Stimulated activated CD8-positive, alpha-beta memory T cell treated with anti-CD3 and anti-CD28 coated beads, Interleukin-2, amount 100 ng/mL, for 48 hours (primary cell): ENCODE results near the gene CD300LB.
A peak's percentile ranks its signal among the peaks of the same experiment; 100 is the strongest.

Experiments
- DNase-seq, 2 donors: peaks; one replicate each; pipeline ENCODE4 v3.0.0-alpha.2; 2020; ENCODE audit warnings: low read depth in 2 of 2

CD300LB gene

GRCh38 chr17:74549343-74549742 lies 18.1 kb upstream of the CD300LB start:
- no peak for DNase-seq

- DNase-seq = peak in 1 of 2 donors; percentile 10
Observed at GRCh38 chr17:74547736-74548135, 16.5 kb upstream of the CD300LB start.

DNA sequence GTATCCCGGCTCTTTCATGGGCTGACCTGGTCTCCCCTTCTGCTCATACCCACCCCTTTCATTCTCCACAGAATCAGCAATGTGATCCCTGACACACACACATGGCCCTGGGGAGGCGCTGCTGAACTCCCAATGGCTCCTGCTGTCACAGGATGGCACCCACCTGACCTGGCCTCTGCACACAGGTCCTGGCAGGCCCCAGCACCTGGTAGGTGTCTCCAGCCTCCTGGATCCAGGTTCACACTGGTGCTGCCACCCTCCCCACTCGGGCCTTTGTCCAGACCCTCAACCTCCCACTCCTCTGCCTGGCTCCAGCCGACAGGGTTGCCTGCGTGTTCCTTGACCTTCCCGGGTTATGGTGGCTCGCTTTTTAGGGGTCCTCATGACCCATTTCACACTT lies 16.0 kb upstream of the CD300LB start:
- DNase-seq = no peak

- no peak for DNase-seq
Observed at GRCh38 chr17:74546586-74546985, 15.3 kb upstream of the CD300LB start.

DNA sequence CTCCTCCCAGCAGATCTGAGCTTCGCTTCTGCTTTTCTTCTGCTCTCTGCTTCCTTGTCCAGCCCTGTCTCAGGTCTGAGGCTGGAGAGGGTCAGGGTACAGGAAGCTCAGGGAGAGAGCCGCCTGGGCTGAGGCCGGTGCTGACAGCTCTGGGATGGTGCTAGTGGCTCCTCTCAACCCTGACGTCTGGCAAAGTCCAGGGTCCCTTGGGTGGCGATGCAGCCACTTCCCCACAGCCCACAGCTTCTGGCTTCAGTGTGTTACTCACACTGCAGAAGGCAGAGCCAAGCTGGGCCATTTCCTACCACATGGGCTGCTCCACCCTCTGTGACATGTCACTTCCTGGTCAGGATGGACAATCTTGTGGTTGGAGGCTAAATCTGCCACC lies 14.6 kb upstream of the CD300LB start, which contains the start of gene CD300C:
Gene CD300C, minus strand, starts transcription at position 273 of the 388 bp plus-strand sequence. CDS start 333 bp downstream, outside the sequence.
- DNase-seq = no peak

GRCh38 chr17:74544991-74545842 lies 13.9 kb upstream of the CD300LB start:
- DNase-seq = no peak

- no peak for DNase-seq
Observed at GRCh38 chr17:74543891-74544760, 12.9 kb upstream of the CD300LB start.

DNA sequence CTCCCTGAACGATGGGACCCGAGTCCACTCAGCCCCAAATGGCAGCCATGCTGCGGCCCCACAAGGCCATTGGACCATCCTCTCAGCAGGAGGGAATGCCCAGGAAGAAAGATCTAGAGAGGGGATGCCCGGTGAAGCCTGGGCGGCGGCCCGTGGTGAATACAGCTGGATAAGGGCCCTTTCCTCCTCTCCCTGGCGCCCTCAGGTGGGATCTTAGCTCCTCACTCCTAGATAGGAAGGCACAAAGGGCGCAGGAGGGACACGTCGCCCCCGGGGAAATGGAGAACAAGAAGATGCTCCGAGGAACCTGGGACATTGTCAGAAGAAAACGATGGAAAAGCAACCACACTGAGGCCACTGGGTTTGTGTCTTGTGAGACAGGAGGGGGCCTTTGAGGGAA lies 12.1 kb upstream of the CD300LB start:
- DNase-seq = no peak

DNA sequence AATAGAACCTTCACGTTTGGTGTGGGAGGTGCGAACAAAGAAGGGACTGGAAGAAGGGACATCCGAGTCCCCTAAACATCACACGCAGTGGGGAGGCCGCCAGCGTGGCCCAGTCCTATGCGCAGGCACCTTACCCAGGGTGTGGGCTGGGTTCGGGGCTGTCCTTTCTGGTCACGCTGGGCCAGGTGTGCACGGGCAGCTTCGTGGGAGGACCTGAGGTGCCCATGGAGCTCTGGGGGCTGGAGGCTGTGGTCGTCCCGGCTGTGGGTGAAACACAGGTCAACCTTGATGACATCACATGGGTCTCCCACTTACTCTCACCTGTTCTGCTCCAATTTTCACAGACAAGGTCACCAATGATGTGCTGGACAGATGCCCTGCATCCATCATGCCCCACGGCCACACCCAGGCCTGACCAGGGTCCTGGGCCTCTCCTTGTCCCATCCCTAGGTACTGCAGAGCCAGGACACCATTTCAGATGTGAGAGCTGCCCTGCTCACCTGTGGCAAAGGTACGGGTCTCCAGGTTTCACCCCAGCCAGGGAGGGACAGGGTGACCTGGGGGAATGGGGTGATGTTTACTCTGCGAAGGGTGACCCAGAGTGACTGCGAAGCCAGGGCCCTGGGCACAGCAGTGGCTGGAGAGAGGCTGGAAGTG lies 11.6 kb upstream of the CD300LB start:
- no peak for DNase-seq

DNA sequence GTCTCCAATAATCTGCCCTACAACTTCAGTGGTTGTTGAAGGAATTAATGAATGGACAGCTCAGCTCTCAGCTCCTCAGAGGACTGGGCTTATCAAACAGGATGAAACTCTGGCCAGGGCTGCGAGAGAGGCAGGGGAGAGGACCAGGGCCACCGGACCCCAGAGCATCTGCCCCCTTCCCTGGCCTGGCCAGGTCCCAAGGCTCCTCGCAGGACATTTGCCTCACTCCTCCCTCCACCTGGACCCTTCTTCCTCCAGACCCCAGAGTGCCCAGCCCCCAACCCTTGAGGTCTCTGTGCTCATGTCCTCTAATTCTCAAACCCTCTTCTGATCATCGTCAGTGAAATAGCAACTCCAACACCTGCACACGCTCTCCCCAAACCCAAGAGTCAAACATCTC lies 10.9 kb upstream of the CD300LB start:
- no peak for DNase-seq

- no peak for DNase-seq
Observed at GRCh38 chr17:74541176-74542111, 10.2 kb upstream of the CD300LB start.

GRCh38 chr17:74539281-74539820 lies 8.1 kb upstream of the CD300LB start:
- DNase-seq = no peak

GRCh38 chr17:74536890-74537289 lies 5.6 kb upstream of the CD300LB start:
- no peak for DNase-seq

DNA sequence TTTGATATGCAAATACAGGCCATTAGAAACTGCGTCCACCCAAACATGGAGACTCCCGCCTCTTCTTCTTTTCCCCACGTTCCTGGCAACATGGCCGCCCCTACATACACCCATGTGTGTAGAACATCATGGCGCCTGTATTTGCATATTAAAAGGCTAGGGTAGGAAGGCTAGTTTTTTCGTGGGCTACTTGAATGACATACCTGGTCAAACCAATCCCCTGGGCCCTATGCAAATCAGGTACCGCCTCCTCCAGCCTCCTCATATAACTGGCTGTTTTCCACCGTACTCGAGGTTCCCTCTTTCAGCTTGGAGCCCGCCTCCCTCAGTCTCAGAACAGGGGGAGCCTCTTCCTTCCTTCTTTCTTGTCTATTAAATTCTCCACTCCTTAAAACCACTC lies 840 bp upstream of the CD300LB start:
- no peak for DNase-seq

GRCh38 chr17:74530831-74531150 lies 484 bp downstream of the CD300LB start:
- DNase-seq = no peak

GRCh38 chr17:74529243-74529642 lies 2.0 kb downstream of the CD300LB start:
- no peak for DNase-seq

DNA sequence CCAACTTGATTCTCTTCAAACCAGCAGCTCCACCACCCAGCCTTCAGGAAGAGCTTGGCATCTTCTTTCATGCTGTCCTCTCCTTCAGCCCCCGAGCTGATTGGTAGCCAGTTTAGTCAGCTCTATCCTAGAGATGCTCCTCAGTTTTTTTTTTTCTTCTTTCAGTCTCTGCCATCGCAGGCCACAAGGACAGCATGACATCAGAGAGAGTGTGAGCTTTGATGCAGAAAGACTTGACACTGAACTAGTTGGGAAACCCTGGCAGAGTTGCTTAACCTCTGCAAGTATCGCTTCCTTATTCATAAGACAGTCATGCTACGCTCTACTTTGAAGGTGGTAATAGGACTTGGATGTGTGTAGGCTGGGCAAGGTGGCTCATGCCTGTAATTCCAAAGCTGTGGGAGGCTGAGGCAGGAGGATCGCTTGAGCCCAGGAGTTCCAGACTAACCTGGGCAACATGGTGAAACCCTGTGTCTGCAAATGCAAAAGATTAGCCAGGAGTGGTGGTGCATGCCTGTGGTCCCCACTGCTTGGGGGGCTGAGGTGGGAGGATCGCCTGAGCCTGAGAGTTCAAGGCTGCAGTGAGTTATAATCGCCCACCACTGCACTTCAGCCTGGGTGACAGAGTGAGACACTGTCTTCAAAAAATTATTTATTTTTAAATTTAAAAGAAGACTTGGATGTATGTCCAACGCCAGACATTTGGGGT lies 2.6 kb downstream of the CD300LB start:
- no peak for DNase-seq

DNA sequence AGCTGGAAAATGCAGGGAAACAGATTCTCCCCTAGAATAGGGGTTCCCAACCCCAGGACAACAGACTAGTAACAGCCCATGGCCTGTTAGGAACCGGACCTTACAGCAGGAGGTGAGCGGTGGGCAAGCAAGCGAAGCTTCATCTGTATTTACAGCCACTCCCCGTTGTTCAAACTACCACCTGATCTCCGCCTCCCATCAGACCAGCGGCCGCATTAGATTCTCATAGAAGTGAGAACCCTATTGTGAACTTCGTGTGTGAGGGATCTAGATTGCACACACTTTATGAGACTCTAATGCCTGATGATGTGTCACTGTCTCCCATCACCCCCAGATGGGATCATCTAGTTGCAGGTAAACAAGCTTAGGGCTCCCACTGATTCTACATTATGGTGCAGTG lies 3.5 kb downstream of the CD300LB start:
- no peak for DNase-seq

- no peak for DNase-seq
Observed at GRCh38 chr17:74527081-74527480, 4.2 kb downstream of the CD300LB start.

DNA sequence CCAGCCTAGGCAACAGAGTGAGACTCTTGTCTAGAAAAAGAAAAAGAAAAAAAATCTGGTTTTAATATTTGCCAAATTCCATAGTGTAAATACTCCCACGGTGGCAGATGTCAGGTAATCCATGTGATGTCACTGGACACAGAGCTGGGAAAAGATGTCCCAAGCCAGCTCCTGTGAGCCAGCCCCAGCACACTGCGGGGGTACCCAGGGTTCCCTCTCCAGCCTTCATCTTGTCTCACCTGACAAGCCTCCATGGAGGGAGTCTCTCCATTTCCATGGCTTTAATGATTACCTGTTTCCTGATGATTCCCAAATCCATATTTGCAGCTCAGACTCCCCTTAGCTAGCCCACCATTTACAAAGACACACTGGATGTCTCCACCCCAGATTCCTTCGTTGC lies 4.6 kb downstream of the CD300LB start:
- DNase-seq = no peak
